Bronchial epithelial cell (primary cell): ENCODE results near the gene CDH10. TPM values are rescaled to one million over a fixed set of nuclear protein-coding genes. Genes with fewer than 3 reads are reported as not detected.

ENCODE experiments used
- DNase-seq: peaks from one replicate; pipeline ENCODE4 v3.0.0-alpha.2; 2010; ENCODE audit warnings: low read depth
- FAIRE-seq: peaks from 2 replicates; lab custom pipeline; 2011; peaks lifted over from hg19 to GRCh38; lab: Jason Lieb, UNC
- H3K27me3 ChIP-seq: 2 replicates; pipeline ENCODE4 v1.5.1; 2011; ENCODE audit warnings: low read length; ENCODE audit not compliant: control insufficient read depth, insufficient read depth
- H3K36me3 ChIP-seq: 2 replicates; pipeline ENCODE4 v1.5.1; 2011; ENCODE audit warnings: low read length; ENCODE audit not compliant: control insufficient read depth, insufficient read depth
- H3K4me3 ChIP-seq: 2 replicates; pipeline ENCODE4 v1.5.1; 2011; ENCODE audit warnings: mild to moderate bottlenecking, low read depth, low read length, control low read depth
- CTCF ChIP-seq: IDR thresholded peaks from 2 replicates; pipeline ENCODE4 v1.5.1; 2011; ENCODE audit warnings: mild to moderate bottlenecking, moderate library complexity, low read length, control low read depth, inconsistent platforms; ENCODE audit not compliant: insufficient read depth, severe bottlenecking
- total RNA-seq: library from RNA; depleted of rRNA; stranded (reverse); fragments of >200 nt; gene quantifications from 2 replicates; pipeline ENCODE4 v1.2.1, GENCODE V29; 2014

The CDH10 gene
- total RNA-seq, 1 donor from 2014 or later, result not detected

DNA sequence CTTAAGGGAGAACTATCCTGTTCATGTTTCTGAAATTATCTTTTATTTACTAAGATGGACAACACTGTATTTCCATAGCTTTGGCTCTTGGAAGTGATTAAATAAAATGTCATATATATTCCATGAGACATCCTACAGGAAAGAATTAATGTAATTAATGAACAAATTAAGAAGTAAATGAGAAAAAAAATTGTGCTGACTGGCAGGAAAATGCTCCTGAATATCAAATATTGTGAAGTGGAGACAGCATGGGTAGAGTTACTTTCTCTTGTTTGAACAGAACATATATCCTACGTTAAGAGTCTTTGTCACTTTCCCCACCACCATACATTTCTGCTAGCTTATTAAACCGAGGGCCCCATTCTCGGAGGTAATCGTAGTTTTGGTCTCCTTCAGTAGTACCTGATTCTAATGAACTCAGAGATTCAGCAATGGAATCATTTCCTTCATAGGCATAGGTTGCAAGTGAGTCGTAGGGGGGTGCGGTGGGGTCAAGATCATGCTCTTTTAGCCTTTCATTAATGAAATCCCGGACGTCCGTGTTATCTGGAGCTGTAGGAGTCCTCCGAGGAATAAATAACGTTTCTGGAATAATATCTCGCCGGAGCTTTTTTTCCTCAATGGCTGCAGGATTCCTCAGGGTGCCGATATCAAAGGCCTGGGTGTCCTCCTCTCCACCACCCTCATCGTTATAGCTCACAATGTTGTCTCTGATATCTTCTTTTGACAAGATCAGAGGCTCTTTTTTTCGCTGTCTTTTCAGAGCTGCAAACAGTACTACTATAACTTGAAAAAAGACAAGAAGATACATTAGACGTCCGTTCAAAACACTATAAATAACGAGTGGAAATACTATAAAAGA lies 157.2 kb downstream of the CDH10 start:
- H3K36me3 ChIP-seq, result no peaks in the 10 kb centered on the region
- H3K27me3 ChIP-seq, result no peaks in the 10 kb centered on the region
- no peak for TF ChIP-seq CTCF
- FAIRE-seq (no peak), DNase-seq (no peak)
- no peak overlapping the region for H3K4me3 ChIP-seq

DNA sequence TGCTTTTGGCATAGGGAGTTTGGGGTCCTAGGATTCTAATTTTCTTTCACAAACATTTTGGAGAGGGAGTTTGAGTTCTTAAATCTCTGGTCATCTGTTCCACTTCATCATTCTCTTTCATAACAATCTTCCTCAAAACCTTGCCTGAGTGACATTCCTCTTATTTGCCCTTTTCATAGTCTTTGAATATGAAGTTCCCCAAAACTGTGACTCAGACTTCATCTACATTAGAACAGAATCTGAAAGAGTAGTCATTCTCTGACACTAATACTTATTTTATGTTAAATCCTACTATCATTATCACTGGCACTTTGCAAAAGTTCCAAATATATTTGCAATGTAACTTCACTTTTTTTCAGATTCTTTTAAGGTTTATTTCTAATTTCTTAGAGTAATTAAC lies 163.8 kb downstream of the CDH10 start:
- FAIRE-seq, result no peak
- no peaks in the 10 kb centered on the region for H3K36me3 ChIP-seq

GRCh38 chr5:24477958-24478357 lies 166.8 kb downstream of the CDH10 start:
- no peaks in the 10 kb centered on the region for H3K27me3 ChIP-seq
- FAIRE-seq, result no peak
- no peak overlapping the region for H3K4me3 ChIP-seq
- TF ChIP-seq CTCF, result no peak
- DNase-seq, result no peak
- no peaks in the 10 kb centered on the region for H3K36me3 ChIP-seq

More for the DNA sequence above, 163.8 kb downstream of the CDH10 start:
- H3K27me3 ChIP-seq, result no peaks in the 10 kb centered on the region
- TF ChIP-seq CTCF, result no peak
- DNase-seq, result no peak
- H3K4me3 ChIP-seq, result no peak overlapping the region

- no peak overlapping the region for H3K4me3 ChIP-seq
- H3K36me3 ChIP-seq, result no peaks in the 10 kb centered on the region
- no peak for TF ChIP-seq CTCF
- H3K27me3 ChIP-seq, result no peaks in the 10 kb centered on the region
- DNase-seq (no peak), FAIRE-seq (no peak)
These were observed 169.7 kb downstream of the CDH10 start for GRCh38 chr5:24475101-24475500.

DNA sequence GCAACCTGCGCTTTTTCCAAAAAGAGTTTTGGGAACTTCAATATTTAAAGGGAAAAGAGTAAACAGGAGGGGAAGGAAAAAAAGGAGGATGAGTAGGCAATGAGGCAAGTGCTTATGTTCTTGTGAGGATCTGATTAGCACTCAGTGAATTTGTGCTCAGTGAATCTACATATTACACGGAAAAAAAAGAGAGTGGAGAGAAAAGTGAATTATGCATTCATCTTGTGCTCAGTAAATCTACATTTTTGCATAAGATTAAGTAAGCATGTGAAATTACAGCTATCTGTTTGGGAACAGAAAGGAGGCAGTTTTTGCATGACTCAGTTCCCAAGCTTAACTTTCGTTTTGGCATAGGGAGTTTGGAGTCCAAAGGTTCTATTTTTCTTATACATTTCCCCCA lies 170.1 kb downstream of the CDH10 start:
- H3K36me3 ChIP-seq, result no peaks in the 10 kb centered on the region
- H3K4me3 ChIP-seq, result no peak overlapping the region
- H3K27me3 ChIP-seq, result no peaks in the 10 kb centered on the region
- TF ChIP-seq CTCF, result no peak
- DNase-seq, result no peak
- no peak for FAIRE-seq
